Type B pancreatic cell (in vitro differentiated cells): ENCODE data around the gene C17orf67. TPM values are rescaled to one million over a fixed set of nuclear protein-coding genes. Genes with fewer than 3 reads are reported as not detected.

ENCODE experiments used
- DNase-seq: peaks from one replicate; pipeline ENCODE4 v3.0.0; 2021; ENCODE audit warnings: mixed read lengths; ENCODE audit not compliant: unreplicated experiment; ENCODE audit errors: extremely low spot score
- H3K27ac Mint-ChIP-seq: 2 replicates; pipeline ENCODE4 v1.8.0; 2021; ENCODE audit warnings: mild to moderate bottlenecking, mixed read lengths
- H3K27me3 Mint-ChIP-seq: 2 replicates; pipeline ENCODE4 v1.8.0; 2021; ENCODE audit warnings: mixed read lengths
- H3K36me3 Mint-ChIP-seq: 2 replicates; pipeline ENCODE4 v1.8.0; 2021; ENCODE audit warnings: mixed read lengths
- H3K4me1 Mint-ChIP-seq: one replicate; pipeline ENCODE4 v1.8.0; 2021; ENCODE audit warnings: mixed read lengths; ENCODE audit not compliant: unreplicated experiment
- H3K4me3 Mint-ChIP-seq: 2 replicates; pipeline ENCODE4 v1.8.0; 2021; ENCODE audit warnings: mild to moderate bottlenecking, mixed read lengths
- H3K9me3 Mint-ChIP-seq: 2 replicates; pipeline ENCODE4 v1.8.0; 2021; ENCODE audit warnings: mixed read lengths
- total RNA-seq: library from RNA; stranded (reverse); gene quantifications from 2 replicates; pipeline ENCODE4 v1.2.1, GENCODE V29; 2021; ENCODE audit warnings: low replicate concordance
- TF ChIP-seq, protein P1 (sequence below): fragments of 200-600 bp; sonication (generic); conservative IDR thresholded peaks from 2 replicates; pipeline ENCODE4 v1.5.0; 2021; ENCODE audit warnings: antibody characterized with exemption, mild to moderate bottlenecking

The C17orf67 gene
- total RNA-seq, 1 donor from 2014 or later = 4.1 TPM

DNA sequence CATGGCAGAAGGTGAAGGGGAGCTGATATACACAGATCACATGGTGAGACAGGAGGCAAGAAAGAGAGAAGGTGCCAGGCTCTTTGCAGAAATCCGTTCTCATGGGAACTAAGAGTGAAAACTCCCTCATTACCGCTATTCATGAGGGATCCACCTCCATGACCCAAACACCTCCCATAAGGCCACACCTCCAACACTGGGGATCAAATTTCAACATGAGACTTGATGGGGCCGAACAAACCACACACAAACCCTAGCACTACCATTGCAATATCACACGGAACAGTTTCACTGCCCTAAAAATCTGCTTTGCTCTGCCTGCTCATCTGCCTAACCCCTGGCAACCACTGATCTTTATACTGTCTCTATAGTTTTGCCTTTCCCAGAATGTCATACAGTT, 34.8 kb downstream of the C17orf67 start:
- H3K36me3 Mint-ChIP-seq = no peaks in the 10 kb centered on the region
- no peaks in the 10 kb centered on the region for H3K9me3 Mint-ChIP-seq
- H3K4me1 Mint-ChIP-seq = peaks cover 6% of the 10 kb centered on the region
- H3K27ac Mint-ChIP-seq = no peak overlapping the region
- H3K4me3 Mint-ChIP-seq = no peak overlapping the region
- no peak for DNase-seq
- TF ChIP-seq, protein P1, sequence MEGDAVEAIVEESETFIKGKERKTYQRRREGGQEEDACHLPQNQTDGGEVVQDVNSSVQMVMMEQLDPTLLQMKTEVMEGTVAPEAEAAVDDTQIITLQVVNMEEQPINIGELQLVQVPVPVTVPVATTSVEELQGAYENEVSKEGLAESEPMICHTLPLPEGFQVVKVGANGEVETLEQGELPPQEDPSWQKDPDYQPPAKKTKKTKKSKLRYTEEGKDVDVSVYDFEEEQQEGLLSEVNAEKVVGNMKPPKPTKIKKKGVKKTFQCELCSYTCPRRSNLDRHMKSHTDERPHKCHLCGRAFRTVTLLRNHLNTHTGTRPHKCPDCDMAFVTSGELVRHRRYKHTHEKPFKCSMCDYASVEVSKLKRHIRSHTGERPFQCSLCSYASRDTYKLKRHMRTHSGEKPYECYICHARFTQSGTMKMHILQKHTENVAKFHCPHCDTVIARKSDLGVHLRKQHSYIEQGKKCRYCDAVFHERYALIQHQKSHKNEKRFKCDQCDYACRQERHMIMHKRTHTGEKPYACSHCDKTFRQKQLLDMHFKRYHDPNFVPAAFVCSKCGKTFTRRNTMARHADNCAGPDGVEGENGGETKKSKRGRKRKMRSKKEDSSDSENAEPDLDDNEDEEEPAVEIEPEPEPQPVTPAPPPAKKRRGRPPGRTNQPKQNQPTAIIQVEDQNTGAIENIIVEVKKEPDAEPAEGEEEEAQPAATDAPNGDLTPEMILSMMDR = no peak
- peaks cover 15% of the 10 kb centered on the region for H3K27me3 Mint-ChIP-seq

DNA sequence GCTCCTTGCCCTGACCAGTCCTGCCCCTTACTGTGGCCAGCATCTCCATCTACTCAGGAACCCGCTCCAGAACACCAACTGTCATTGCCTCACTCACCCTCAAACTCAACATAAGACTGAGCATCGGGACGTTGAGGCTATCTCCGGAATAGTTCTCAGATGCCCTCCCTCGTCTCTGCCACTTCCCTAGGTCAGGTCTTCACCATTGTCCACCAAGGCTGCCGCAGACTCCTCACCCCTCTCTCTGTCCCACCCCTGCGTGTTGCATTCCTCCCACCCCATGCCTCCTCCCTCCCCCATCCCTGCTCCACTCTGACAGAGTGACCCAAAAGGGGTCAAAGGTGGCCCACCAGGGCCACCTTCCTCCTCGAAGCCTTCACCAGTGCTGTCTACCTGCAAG, 37.2 kb downstream of the C17orf67 start:
- H3K27me3 Mint-ChIP-seq = peaks cover 15% of the 10 kb centered on the region
- H3K36me3 Mint-ChIP-seq = no peaks in the 10 kb centered on the region
- DNase-seq = no peak
- H3K27ac Mint-ChIP-seq = no peak overlapping the region
- TF ChIP-seq, protein P1 = no peak
- peaks cover 5% of the 10 kb centered on the region for H3K9me3 Mint-ChIP-seq
- no peak overlapping the region for H3K4me3 Mint-ChIP-seq
- H3K4me1 Mint-ChIP-seq = peaks cover 6% of the 10 kb centered on the region

DNA sequence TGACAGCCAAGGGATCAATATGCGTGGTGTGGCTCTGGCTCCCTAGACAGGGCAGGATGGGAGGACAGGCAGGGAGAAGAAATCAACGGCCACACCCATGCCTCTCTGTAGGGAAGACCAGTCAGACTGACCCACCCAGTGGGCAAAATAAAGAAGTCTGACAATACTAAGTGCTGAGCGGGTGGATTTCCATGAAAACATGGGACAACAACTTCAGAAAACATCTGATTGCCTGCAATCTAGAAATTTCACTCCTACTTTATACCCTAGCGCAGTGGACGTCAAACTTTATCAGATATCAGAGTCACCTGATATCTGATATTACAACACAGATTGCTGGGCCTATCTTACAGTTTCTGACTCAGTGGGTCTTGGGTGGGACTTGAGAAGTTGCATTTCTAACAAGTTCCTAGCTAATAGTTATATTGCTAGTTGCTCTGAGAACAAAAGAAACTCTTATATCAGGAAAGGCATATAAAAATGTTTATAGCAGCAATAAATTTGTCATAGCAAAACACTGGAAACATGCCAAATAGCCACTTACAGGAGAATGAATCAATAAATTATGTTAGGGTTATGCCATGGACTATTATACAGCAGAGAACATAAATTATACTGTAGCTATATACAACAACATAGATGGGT, 38.4 kb downstream of the C17orf67 start:
- peaks cover 5% of the 10 kb centered on the region for H3K9me3 Mint-ChIP-seq
- H3K27me3 Mint-ChIP-seq = peaks cover 13% of the 10 kb centered on the region
- DNase-seq = no peak
- no peaks in the 10 kb centered on the region for H3K36me3 Mint-ChIP-seq
- no peak overlapping the region for H3K4me3 Mint-ChIP-seq
- TF ChIP-seq, protein P1 = no peak
- peaks cover 6% of the 10 kb centered on the region for H3K4me1 Mint-ChIP-seq
- H3K27ac Mint-ChIP-seq = no peak overlapping the region

DNA sequence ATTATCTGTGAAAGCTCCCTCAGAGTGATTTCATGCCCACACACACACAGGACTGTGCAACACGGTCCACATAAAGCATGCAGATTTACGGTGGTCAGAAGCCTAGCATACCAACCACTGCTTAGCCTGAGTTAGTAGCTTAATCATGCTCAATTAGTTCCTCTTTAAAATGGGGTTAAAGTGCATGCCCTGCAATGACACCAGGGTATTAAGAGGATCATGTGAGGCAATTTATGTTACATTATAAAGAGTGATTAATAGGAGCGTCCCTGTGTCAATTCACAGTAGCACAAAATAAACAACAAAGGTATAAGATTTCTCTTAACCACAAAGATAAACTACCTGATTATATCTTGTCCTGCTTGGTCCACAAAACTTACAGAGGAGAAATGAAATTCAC, 39.8 kb downstream of the C17orf67 start:
- no peak for DNase-seq
- TF ChIP-seq, protein P1 = no peak
- no peaks in the 10 kb centered on the region for H3K36me3 Mint-ChIP-seq
- peaks cover 13% of the 10 kb centered on the region for H3K27me3 Mint-ChIP-seq
- H3K4me1 Mint-ChIP-seq = peaks cover 2% of the 10 kb centered on the region
- no peak overlapping the region for H3K4me3 Mint-ChIP-seq
- peaks cover 5% of the 10 kb centered on the region for H3K9me3 Mint-ChIP-seq
- no peak overlapping the region for H3K27ac Mint-ChIP-seq

DNA sequence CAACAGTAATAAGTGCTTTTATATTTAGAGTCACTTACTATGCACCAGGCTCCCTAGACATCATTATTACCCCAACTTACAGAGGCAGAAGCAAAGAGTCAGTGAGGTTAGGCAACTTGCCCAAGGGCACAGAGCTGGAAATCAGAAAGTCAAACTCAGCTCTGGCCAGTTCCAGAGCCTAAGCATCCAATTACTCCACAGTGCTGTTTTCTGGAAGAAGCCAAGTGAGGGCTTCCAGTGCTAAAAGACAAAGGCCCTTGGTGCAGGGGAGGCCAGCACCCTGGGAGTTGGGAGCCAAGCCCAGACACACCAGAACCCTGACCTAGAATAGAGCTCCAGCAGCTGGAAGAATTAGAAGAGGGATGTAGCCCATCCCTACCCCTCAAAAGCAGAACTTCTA, 40.2 kb downstream of the C17orf67 start:
- Mint-ChIP-seq H3K27me3 (peaks cover 12% of the 10 kb centered on the region), H3K4me1 (no peaks in the 10 kb centered on the region), H3K9me3 (peaks cover 5% of the 10 kb centered on the region), H3K4me3 (no peak overlapping the region), H3K27ac (no peak overlapping the region), H3K36me3 (no peaks in the 10 kb centered on the region)
- TF ChIP-seq, protein P1 = no peak
- DNase-seq = no peak
